DND-41 (cell line): ENCODE data around the gene JAKMIP2.
"Not testable (repeated sequence)": the region's sequence is repeated elsewhere in the genome, so short reads cannot be mapped to it uniquely, and the experiment has no call there.

ENCODE experiments used
- ATAC-seq: fragments of 200-7000 bp; cut with Tn5 transposase; 3 replicates; pipeline ENCODE4 v1.9.1; 2021; ENCODE audit warnings: low read depth; ENCODE audit not compliant: insufficient read depth
- DNase-seq: peaks from one replicate; pipeline ENCODE4 v3.0.0-alpha.2; 2020
- H2AFZ ChIP-seq: 2 replicates; pipeline ENCODE4 v1.6.0; 2012; ENCODE audit warnings: low read depth, low read length
- H3K27ac ChIP-seq: 2 replicates; pipeline ENCODE4 v1.5.1; 2012; ENCODE audit warnings: low read length, inconsistent platforms
- H3K27me3 ChIP-seq: fragments of 200-600 bp; sonication (generic); 2 replicates; pipeline ENCODE4 v1.6.0; 2012; ENCODE audit warnings: low read length, mild to moderate bottlenecking, inconsistent platforms; ENCODE audit not compliant: insufficient read depth, poor library complexity
- H3K36me3 ChIP-seq: 2 replicates; pipeline ENCODE4 v1.5.1; 2012; ENCODE audit warnings: low read length, inconsistent platforms; ENCODE audit not compliant: insufficient read depth
- H3K4me1 ChIP-seq: 2 replicates; pipeline ENCODE4 v1.5.1; 2012; ENCODE audit warnings: mild to moderate bottlenecking, low read length; ENCODE audit not compliant: insufficient read depth
- H3K4me2 ChIP-seq: 2 replicates; pipeline ENCODE4 v1.6.0; 2012; ENCODE audit warnings: mild to moderate bottlenecking, moderate library complexity, low read length, inconsistent platforms; ENCODE audit not compliant: insufficient read depth
- H3K4me3 ChIP-seq, 2 experiments: fragments of 200-600 bp in 1 of 2; shearing (Covaris generic) in 1 of 2; 2 replicates each; pipeline ENCODE4 v1.5.1; 2012 to 2016; ENCODE audit warnings: inconsistent platforms in 2 of 2, low read length in 2 of 2, mild to moderate bottlenecking in 2 of 2, low read depth in 1 of 2, moderate library complexity in 1 of 2
- H3K79me2 ChIP-seq: 2 replicates; pipeline ENCODE4 v1.6.0; 2012; ENCODE audit warnings: low read length, inconsistent platforms; ENCODE audit not compliant: insufficient read depth
- H3K9ac ChIP-seq: 2 replicates; pipeline ENCODE4 v1.6.0; 2012; ENCODE audit warnings: low read depth, mild to moderate bottlenecking, inconsistent platforms, low read length, moderate library complexity
- H3K9me3 ChIP-seq: 2 replicates; pipeline ENCODE4 v1.5.1; 2012; ENCODE audit warnings: low read length, moderate library complexity, mild to moderate bottlenecking, inconsistent platforms; ENCODE audit not compliant: insufficient read depth, severe bottlenecking
- H4K20me1 ChIP-seq: 2 replicates; pipeline ENCODE4 v1.6.0; 2012; ENCODE audit warnings: low read length; ENCODE audit not compliant: insufficient read depth
- EZH2 ChIP-seq: IDR thresholded peaks from 3 replicates; pipeline ENCODE4 v1.6.1; 2012; ENCODE audit warnings: borderline replicate concordance, low read depth, mild to moderate bottlenecking, moderate library complexity, low read length, inconsistent platforms; ENCODE audit not compliant: severe bottlenecking
- TF ChIP-seq, protein P1 (sequence below): IDR thresholded peaks from 2 replicates; pipeline ENCODE4 v1.5.1; 2012; ENCODE audit warnings: borderline replicate concordance, low read length, moderate library complexity, mild to moderate bottlenecking; ENCODE audit not compliant: poor library complexity, severe bottlenecking; ENCODE audit errors: extremely low read depth

The JAKMIP2 gene

DNA sequence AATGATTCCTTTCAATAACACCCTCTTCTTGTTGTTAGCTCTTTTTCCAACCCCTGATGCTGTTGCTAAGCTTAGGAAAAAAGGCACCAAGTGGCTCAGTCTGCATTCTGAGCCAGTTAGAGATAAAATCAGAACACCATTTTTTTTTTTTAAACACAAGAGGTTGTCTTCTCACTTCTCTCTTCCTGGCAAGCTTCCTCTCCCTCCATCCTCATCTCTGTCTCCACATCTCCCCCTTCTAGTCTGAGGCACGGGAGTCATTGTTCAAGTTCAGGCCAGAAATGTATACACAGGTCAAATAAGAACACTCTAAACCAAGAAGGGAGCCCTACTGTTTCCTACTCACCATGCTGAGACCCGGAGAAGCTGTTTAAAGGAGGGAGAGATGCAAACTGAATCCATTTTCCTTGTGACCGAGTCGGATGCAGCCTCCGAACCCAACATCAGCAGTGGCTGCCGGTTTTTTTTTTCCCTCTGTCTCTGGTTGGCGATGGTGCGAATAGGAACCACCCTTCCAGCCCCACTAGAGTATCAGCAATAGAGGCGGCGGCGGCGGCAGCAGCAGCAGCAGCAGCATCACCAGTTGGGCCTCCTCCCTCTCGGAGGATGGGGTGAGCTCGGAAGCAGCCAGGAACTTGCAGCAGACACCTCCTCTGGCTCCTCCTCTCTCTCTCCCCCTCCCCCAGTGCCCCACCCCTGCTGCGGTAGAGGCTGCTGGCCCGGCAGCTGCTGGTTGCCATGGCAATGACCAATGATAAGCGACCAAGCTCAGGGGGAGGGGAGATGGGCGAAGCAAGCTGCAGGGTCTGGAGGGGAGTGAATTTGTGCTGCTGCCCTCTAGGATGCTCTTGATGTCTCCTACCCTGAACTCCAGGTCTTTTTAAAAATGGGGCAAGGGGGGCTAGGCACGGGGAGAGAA, at the start of gene JAKMIP2:
Gene JAKMIP2, minus strand, starts transcription at position 619 of the 919 bp plus-strand sequence. CDS start 110,922 bp downstream, outside the sequence.
- no peak within 1 kb of the TSS for H3K9ac ChIP-seq
- no peak within 1 kb of the TSS for H3K27ac ChIP-seq
- no peaks in the 10 kb centered on the region for H3K79me2 ChIP-seq
- no peaks in the 10 kb centered on the region for H3K27me3 ChIP-seq
- no peak within 1 kb of the TSS for H3K4me3 ChIP-seq
- H2AFZ ChIP-seq, result peak within 1 kb of the TSS; percentile 19; the same call in 1 of the 2 replicates
- H3K36me3 ChIP-seq, result no peaks in the 10 kb centered on the region
- H4K20me1 ChIP-seq, result no peaks in the 10 kb centered on the region
- H3K4me2 ChIP-seq, result peak within 1 kb of the TSS; percentile 17; the same call in 1 of the 2 replicates
- TF ChIP-seq, protein P1, sequence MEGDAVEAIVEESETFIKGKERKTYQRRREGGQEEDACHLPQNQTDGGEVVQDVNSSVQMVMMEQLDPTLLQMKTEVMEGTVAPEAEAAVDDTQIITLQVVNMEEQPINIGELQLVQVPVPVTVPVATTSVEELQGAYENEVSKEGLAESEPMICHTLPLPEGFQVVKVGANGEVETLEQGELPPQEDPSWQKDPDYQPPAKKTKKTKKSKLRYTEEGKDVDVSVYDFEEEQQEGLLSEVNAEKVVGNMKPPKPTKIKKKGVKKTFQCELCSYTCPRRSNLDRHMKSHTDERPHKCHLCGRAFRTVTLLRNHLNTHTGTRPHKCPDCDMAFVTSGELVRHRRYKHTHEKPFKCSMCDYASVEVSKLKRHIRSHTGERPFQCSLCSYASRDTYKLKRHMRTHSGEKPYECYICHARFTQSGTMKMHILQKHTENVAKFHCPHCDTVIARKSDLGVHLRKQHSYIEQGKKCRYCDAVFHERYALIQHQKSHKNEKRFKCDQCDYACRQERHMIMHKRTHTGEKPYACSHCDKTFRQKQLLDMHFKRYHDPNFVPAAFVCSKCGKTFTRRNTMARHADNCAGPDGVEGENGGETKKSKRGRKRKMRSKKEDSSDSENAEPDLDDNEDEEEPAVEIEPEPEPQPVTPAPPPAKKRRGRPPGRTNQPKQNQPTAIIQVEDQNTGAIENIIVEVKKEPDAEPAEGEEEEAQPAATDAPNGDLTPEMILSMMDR, result no peak
- no peak for TF ChIP-seq EZH2
- no peaks in the 10 kb centered on the region for H3K4me1 ChIP-seq
- ATAC-seq, result peak; percentile 93
- peak; percentile 73 for DNase-seq
- no peaks in the 10 kb centered on the region for H3K9me3 ChIP-seq

DNA sequence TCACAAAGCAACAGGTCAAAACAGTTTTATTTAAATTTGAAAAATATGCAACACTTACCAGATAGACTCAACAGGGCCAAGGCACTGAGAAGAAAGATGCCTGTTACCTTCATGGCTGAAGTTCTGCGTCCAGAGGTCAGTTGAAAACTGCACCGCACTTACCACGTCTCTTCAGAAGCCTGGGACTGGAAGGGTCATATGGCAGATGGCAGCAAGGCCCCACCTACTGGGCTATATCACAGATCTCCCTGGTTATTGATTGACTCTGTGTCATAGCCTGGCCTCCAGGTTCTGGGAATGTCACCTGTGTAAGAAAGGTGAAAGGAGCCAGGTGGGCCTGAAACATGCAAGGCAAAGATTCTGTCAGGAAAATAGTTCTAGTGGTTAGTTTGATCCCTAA, 48.9 kb upstream of the JAKMIP2 start, which contains the start of gene SPINK1:
Gene SPINK1, minus strand, starts transcription at position 207 of the 400 bp plus-strand sequence. Its CDS starts 94 bp downstream, at position 113.
- Histone ChIP-seq H3K27ac (no peak within 1 kb of the TSS), H4K20me1 (no peaks in the 10 kb centered on the region), H3K4me2 (no peak within 1 kb of the TSS), H2AFZ (no peak within 1 kb of the TSS), H3K9ac (no peak within 1 kb of the TSS), H3K4me3 (no peak within 1 kb of the TSS), H3K27me3 (no peaks in the 10 kb centered on the region), H3K79me2 (no peaks in the 10 kb centered on the region), H3K9me3 (no peaks in the 10 kb centered on the region), H3K4me1 (no peaks in the 10 kb centered on the region), H3K36me3 (no peaks in the 10 kb centered on the region)
- TF ChIP-seq EZH2, result no peak
- TF ChIP-seq, protein P1, result no peak
- DNase-seq (no peak), ATAC-seq (no peak)

DNA sequence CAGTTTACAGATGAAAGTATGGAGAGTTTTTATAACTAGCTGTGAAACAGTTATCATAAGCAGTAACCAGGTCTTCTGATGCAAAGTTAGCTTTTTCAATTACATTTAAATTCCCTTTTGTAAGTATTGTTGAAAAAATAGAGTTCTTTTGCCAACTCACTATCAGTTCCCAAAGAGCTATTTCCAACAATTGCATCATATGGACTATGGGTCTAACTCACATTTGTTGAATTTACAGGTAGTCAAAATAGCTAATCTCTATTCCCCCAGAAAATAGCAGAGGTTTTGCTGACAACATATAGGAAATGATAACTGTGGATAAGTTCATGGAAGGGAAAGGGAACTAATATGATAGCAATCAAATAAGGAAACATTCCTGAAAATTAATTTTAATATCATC, 47.5 kb upstream of the JAKMIP2 start:
- TF ChIP-seq, protein P1, result no peak
- no peak for TF ChIP-seq EZH2
- H3K4me1 ChIP-seq, result no peaks in the 10 kb centered on the region
- no peak overlapping the region for H2AFZ ChIP-seq
- no peaks in the 10 kb centered on the region for H3K79me2 ChIP-seq
- H3K9me3 ChIP-seq, result no peaks in the 10 kb centered on the region
- no peaks in the 10 kb centered on the region for H4K20me1 ChIP-seq
- H3K36me3 ChIP-seq, result no peaks in the 10 kb centered on the region
- no peak for DNase-seq
- no peaks in the 10 kb centered on the region for H3K27me3 ChIP-seq
- no peak for ATAC-seq
- no peak overlapping the region for H3K4me3 ChIP-seq
- H3K4me2 ChIP-seq, result no peak overlapping the region
- no peak overlapping the region for H3K27ac ChIP-seq
- H3K9ac ChIP-seq, result no peak overlapping the region

DNA sequence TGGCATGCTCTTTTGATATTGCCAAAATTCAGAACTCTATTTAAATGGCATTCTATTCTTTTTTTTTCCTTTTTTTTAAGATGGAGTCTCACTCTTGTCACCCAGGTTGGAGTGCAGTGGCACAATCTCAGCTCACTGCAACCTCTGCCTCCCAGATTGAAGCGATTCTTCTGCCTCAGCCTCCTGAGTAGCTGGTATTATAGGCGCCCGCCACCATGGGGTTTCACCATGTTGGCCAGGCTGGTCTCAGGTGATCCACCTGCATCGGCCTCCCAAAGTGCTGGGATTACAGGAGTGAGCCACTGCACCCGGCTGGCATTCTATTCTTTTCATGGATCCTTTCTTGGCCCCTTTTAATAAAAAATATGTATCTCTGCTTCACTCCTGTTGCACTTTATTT, 44.5 kb upstream of the JAKMIP2 start:
- not testable (repeated sequence) for H3K27me3 ChIP-seq, H3K4me1 ChIP-seq, H3K9ac ChIP-seq, H3K27ac ChIP-seq, H4K20me1 ChIP-seq, H3K4me3 ChIP-seq, H3K4me2 ChIP-seq, H2AFZ ChIP-seq, H3K36me3 ChIP-seq, H3K9me3 ChIP-seq, ATAC-seq, DNase-seq, H3K79me2 ChIP-seq
